ENCODE measurements around the gene CLDN9. TPM values are rescaled to one million over a fixed set of nuclear protein-coding genes. Genes with fewer than 3 reads are reported as not detected.

The CLDN9 gene
- total RNA-seq, 1 donor from 2014 or later, result 3.3 TPM

GRCh38 chr16:3019594-3020246, 7.0 kb downstream of the CLDN9 start:
- DNase-seq (ENCODE audit: low spot score), result no peak

- DNase-seq (ENCODE audit: low spot score), result peak; percentile 80
Measured at GRCh38 chr16:3020247-3020603, 7.5 kb downstream of the CLDN9 start, which contains the start of gene TNFRSF12A. Gene TNFRSF12A (plus strand): TSS chr16:3020368. CDS start chr16:3020398, 30 bp downstream.

GRCh38 chr16:3020604-3021448, 8.1 kb downstream of the CLDN9 start:
- DNase-seq (ENCODE audit: low spot score), result peak; percentile 78

GRCh38 chr16:3021449-3022207, 8.9 kb downstream of the CLDN9 start:
- DNase-seq (ENCODE audit: low spot score), result peak; percentile 63

- DNase-seq (ENCODE audit: low spot score), result peak; percentile 92
Measured at GRCh38 chr16:3022208-3022683, 9.5 kb downstream of the CLDN9 start.

- no peak for DNase-seq (ENCODE audit: low spot score)
Measured at GRCh38 chr16:3022684-3023414, 10.1 kb downstream of the CLDN9 start.

- no peak for DNase-seq (ENCODE audit: low spot score)
Measured at GRCh38 chr16:3023415-3023668, 10.6 kb downstream of the CLDN9 start.

GRCh38 chr16:3023669-3024478, 11.2 kb downstream of the CLDN9 start, which contains the start of the genes HCFC1R1 and THOC6:
Gene HCFC1R1 (minus strand): TSS chr16:3023942. CDS start chr16:3023941, 1 bp downstream.
Gene THOC6 (plus strand): TSS chr16:3024035. CDS start chr16:3024327, 292 bp downstream.
- peak; percentile 98 for DNase-seq (ENCODE audit: low spot score)

- no peak for DNase-seq (ENCODE audit: low spot score)
Measured at GRCh38 chr16:3025032-3026002, 12.6 kb downstream of the CLDN9 start.

GRCh38 chr16:3026003-3026378, 13.3 kb downstream of the CLDN9 start:
- no peak for DNase-seq (ENCODE audit: low spot score)

- no peak for DNase-seq (ENCODE audit: low spot score)
Measured at GRCh38 chr16:3026609-3027488, 14.1 kb downstream of the CLDN9 start.

GRCh38 chr16:3027489-3027795, 14.7 kb downstream of the CLDN9 start:
- DNase-seq (ENCODE audit: low spot score), result no peak

- DNase-seq (ENCODE audit: low spot score), result peak; percentile 87
Measured at GRCh38 chr16:3027983-3028715, 15.4 kb downstream of the CLDN9 start.

- DNase-seq (ENCODE audit: low spot score), result no peak
Measured at GRCh38 chr16:3028716-3029319, 16.1 kb downstream of the CLDN9 start.

GRCh38 chr16:3029491-3030221, 16.9 kb downstream of the CLDN9 start:
- DNase-seq (ENCODE audit: low spot score), result no peak

- DNase-seq (ENCODE audit: low spot score), result no peak
Measured at GRCh38 chr16:3030222-3031212, 17.8 kb downstream of the CLDN9 start.
